OCI-LY7 (cell line): ENCODE measurements around the gene ADCK2. TPM values are rescaled to one million over a fixed set of nuclear protein-coding genes. Genes with fewer than 3 reads are reported as not detected.
"Not testable (repeated sequence)": the region's sequence is repeated elsewhere in the genome, so short reads cannot be mapped to it uniquely, and the experiment has no call there.

Experiments
- BruUV-seq: library from RNA; stranded (reverse); fragments of 400-500 nt; replicated peaks from 2 replicates; lab custom pipeline; 2021; lab: Mats Ljungman, UMichigan
- CTCF ChIA-PET: fragments of 300-600 bp; sonication (Branson Sonifier 250); formaldehyde crosslinking; loops from one replicate; lab custom pipeline; 2022; ENCODE audit warnings: antibody characterized with exemption; ENCODE audit not compliant: unreplicated experiment; lab: Charles Lee
- POLR2A ChIA-PET: fragments of 300-600 bp; sonication (Branson Sonifier 250); formaldehyde crosslinking; loops from one replicate; lab custom pipeline; 2022; ENCODE audit warnings: antibody characterized with exemption; lab: Charles Lee
- DNase-seq: peaks from one replicate; pipeline ENCODE4 v3.0.0-alpha.2; 2015; ENCODE audit warnings: low spot score
- H2AFZ ChIP-seq: fragments of 200-600 bp; sonication (generic), shearing (Covaris generic); 2 replicates; pipeline ENCODE4 v1.6.1; 2014; ENCODE audit warnings: mild to moderate bottlenecking, antibody characterized with exemption, low read length, moderate library complexity
- H3K27ac ChIP-seq: fragments of 200-600 bp; sonication (generic); 2 replicates; pipeline ENCODE4 v1.5.1; 2014; ENCODE audit warnings: mixed run types, low read depth, mild to moderate bottlenecking, moderate library complexity, low read length, inconsistent platforms; ENCODE audit not compliant: poor library complexity, severe bottlenecking
- H3K36me3 ChIP-seq: fragments of 200-600 bp; sonication (generic); 2 replicates; pipeline ENCODE4 v1.6.1; 2014; ENCODE audit warnings: mild to moderate bottlenecking, antibody characterized with exemption, low read length, moderate library complexity, mixed read lengths; ENCODE audit not compliant: insufficient read depth
- H3K4me1 ChIP-seq: fragments of 200-600 bp; sonication (generic); 2 replicates; pipeline ENCODE4 v1.5.1; 2014; ENCODE audit warnings: mild to moderate bottlenecking, low read length; ENCODE audit not compliant: insufficient read depth, poor library complexity, severe bottlenecking
- H3K4me2 ChIP-seq: fragments of 200-600 bp; sonication (generic); 2 replicates; pipeline ENCODE4 v1.6.1; 2014; ENCODE audit warnings: mild to moderate bottlenecking, low read length
- H3K4me3 ChIP-seq: fragments of 200-600 bp; sonication (generic); 2 replicates; pipeline ENCODE4 v1.5.1; 2014; ENCODE audit warnings: mild to moderate bottlenecking, low read depth, low read length; ENCODE audit not compliant: poor library complexity, severe bottlenecking
- H3K79me2 ChIP-seq: fragments of 200-600 bp; sonication (generic); 2 replicates; pipeline ENCODE4 v1.6.1; 2016; ENCODE audit warnings: low read depth, mild to moderate bottlenecking, low read length, moderate library complexity, mixed read lengths; ENCODE audit not compliant: insufficient read depth
- H3K9me2 ChIP-seq: fragments of 200-600 bp; sonication (generic); 2 replicates; pipeline ENCODE4 v1.6.1; 2016; ENCODE audit warnings: mild to moderate bottlenecking, low read length, mixed read lengths; ENCODE audit not compliant: insufficient read depth
- H3K9me3 ChIP-seq: fragments of 200-600 bp; sonication (generic); 2 replicates; pipeline ENCODE4 v1.6.1; 2014; ENCODE audit warnings: mild to moderate bottlenecking, mixed run types, low read length, mixed read lengths
- H4K20me1 ChIP-seq: fragments of 200-600 bp; sonication (generic); 2 replicates; pipeline ENCODE4 v1.6.1; 2014; ENCODE audit warnings: mild to moderate bottlenecking, antibody characterized with exemption, low read length, moderate library complexity, mixed read lengths; ENCODE audit not compliant: insufficient read depth
- EZH2phosphoT487 ChIP-seq: fragments of 200-600 bp; sonication (generic); IDR thresholded peaks from 2 replicates; pipeline ENCODE4 v1.6.1; 2018; ENCODE audit warnings: low read depth, borderline replicate concordance, mild to moderate bottlenecking, mixed run types, antibody characterized with exemption, low read length, moderate library complexity, mixed read lengths
- intact Hi-C: fragments of 100-400 bp; cut with micrococcal nuclease; formaldehyde crosslinking; loops from one replicate; pipeline ENCODE4 v1.10.0; 2022; ENCODE audit not compliant: unreplicated experiment
- total RNA-seq, 2 experiments: library from RNA; depleted of rRNA in 1 of 2; stranded (reverse); fragments of >200 nt in 1 of 2; shearing (Covaris generic) in 1 of 2; gene quantifications; 2 replicates each; pipeline ENCODE4 v1.2.3, GENCODE V29; 2014 to 2022
- TF ChIP-seq, protein P1 (sequence below): fragments of 200-600 bp; sonication (generic); conservative IDR thresholded peaks from 2 replicates; pipeline ENCODE4 v1.5.1; 2014; ENCODE audit warnings: mild to moderate bottlenecking, antibody characterized with exemption, low read length, moderate library complexity, mixed read lengths

ADCK2 gene
- total RNA-seq, 2 experiments from 2014 or later: 45.8 to 60.2 TPM

- Histone ChIP-seq H3K79me2 (no peaks in the 10 kb centered on the region), H2AFZ (no peak overlapping the region), H3K4me1 (peaks cover 4% of the 10 kb centered on the region), H3K4me2 (no peak overlapping the region), H4K20me1 (no peaks in the 10 kb centered on the region), H3K9me2 (no peaks in the 10 kb centered on the region), H3K27ac (no peak overlapping the region), H3K4me3 (no peak overlapping the region), H3K36me3 (peaks cover 6% of the 10 kb centered on the region), H3K9me3 (no peaks in the 10 kb centered on the region)
- ChIA-PET POLR2A (interaction anchor here (0.6 to 0.7 kb wide), 2 partner anchors 53 to 337 kb away, joined by 3 read pairs; no protein-coding TSS in a partner anchor), CTCF (no interaction called here)
- DNase-seq: peak; percentile 8
- TF ChIP-seq, protein P1, sequence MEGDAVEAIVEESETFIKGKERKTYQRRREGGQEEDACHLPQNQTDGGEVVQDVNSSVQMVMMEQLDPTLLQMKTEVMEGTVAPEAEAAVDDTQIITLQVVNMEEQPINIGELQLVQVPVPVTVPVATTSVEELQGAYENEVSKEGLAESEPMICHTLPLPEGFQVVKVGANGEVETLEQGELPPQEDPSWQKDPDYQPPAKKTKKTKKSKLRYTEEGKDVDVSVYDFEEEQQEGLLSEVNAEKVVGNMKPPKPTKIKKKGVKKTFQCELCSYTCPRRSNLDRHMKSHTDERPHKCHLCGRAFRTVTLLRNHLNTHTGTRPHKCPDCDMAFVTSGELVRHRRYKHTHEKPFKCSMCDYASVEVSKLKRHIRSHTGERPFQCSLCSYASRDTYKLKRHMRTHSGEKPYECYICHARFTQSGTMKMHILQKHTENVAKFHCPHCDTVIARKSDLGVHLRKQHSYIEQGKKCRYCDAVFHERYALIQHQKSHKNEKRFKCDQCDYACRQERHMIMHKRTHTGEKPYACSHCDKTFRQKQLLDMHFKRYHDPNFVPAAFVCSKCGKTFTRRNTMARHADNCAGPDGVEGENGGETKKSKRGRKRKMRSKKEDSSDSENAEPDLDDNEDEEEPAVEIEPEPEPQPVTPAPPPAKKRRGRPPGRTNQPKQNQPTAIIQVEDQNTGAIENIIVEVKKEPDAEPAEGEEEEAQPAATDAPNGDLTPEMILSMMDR: 0 out of 2 replicates have a peak, but pooled peaks have one; percentile 15
- TF ChIP-seq EZH2phosphoT487: no peak
- intact Hi-C loops: no loop called here
- no TSS peak for BruUV-seq
Observed at GRCh38 chr7:140734096-140734495, 61.4 kb downstream of the ADCK2 start.

- Histone ChIP-seq H3K27ac (no peak overlapping the region), H3K36me3 (peaks cover 9% of the 10 kb centered on the region), H2AFZ (no peak overlapping the region), H3K9me2 (no peaks in the 10 kb centered on the region), H4K20me1 (no peaks in the 10 kb centered on the region), H3K4me3 (no peak overlapping the region), H3K9me3 (no peaks in the 10 kb centered on the region), H3K4me2 (no peak overlapping the region), H3K79me2 (no peaks in the 10 kb centered on the region), H3K4me1 (peaks cover 4% of the 10 kb centered on the region)
- ChIA-PET POLR2A (interaction anchor here (0.6 to 0.7 kb wide), 2 partner anchors 52 to 338 kb away, joined by 3 read pairs; no protein-coding TSS in a partner anchor), CTCF (no interaction called here)
- intact Hi-C loops: no loop called here
- BruUV-seq: no TSS peak
- TF ChIP-seq EZH2phosphoT487: no peak
- TF ChIP-seq, protein P1: no peak
- DNase-seq: no peak
Observed at GRCh38 chr7:140734729-140735128, 62.0 kb downstream of the ADCK2 start.

DNA sequence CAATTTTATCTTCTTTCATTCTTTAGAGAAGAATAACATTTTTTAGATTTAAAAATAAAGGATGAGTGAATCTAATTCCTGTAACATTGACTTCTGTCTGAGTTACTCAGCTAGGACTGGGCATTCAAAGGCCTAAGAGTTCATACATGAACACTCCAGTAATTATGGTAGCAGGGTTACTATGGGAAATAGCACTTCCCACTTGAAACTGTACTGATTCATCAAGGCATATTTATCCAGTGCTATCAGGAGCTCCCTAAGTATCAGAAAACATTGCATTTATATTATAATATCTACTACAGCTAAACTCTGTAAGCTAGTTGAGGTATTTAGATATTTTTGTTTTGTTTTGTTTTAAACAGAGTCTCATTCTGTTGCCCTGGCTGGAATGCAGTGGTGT is 65.5 kb downstream of the ADCK2 start:
- DNase-seq: no peak
- no peak for TF ChIP-seq EZH2phosphoT487
- TF ChIP-seq, protein P1: no peak
- CTCF ChIA-PET: no interaction called here
- H2AFZ ChIP-seq: no peak overlapping the region
- peaks cover 4% of the 10 kb centered on the region for H3K4me1 ChIP-seq
- H3K4me2 ChIP-seq: no peak overlapping the region
- no peak overlapping the region for H3K27ac ChIP-seq
- no TSS peak for BruUV-seq
- intact Hi-C loops: no loop called here
- no peaks in the 10 kb centered on the region for H4K20me1 ChIP-seq
- H3K9me3 ChIP-seq: no peaks in the 10 kb centered on the region
- H3K9me2 ChIP-seq: no peaks in the 10 kb centered on the region
- no peak overlapping the region for H3K4me3 ChIP-seq
- no peaks in the 10 kb centered on the region for H3K79me2 ChIP-seq
- POLR2A ChIA-PET: interaction anchor here (1.0 to 1.3 kb wide), 2 partner anchors 10 to 12 kb away, joined by 3 to 6 read pairs; no protein-coding TSS in a partner anchor
- peaks cover 5% of the 10 kb centered on the region for H3K36me3 ChIP-seq

DNA sequence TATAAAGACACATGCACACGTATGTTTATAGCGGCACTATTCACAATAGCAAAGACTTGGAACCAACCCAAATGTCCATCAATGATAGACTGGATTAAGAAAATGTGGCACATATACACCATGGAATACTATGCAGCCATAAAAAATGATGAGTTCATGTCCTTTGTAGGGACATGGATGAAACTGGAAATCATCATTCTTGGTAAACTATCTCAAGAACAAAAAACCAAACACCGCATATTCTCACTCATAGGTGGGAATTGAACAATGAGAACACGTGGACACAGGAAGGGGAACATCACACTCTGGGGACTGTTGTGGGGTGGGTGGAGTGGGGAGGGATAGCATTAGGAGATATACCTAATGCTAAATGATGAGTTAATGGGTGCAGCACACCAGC is 70.5 kb downstream of the ADCK2 start:
- H3K4me1 ChIP-seq, H3K9me3 ChIP-seq, H3K27ac ChIP-seq, BruUV-seq, H3K4me2 ChIP-seq, H3K4me3 ChIP-seq, H3K79me2 ChIP-seq, CTCF ChIA-PET, H2AFZ ChIP-seq, H4K20me1 ChIP-seq, H3K9me2 ChIP-seq, intact Hi-C loops, DNase-seq: not testable (repeated sequence)
- H3K36me3 ChIP-seq: peaks cover 14% of the 10 kb centered on the region
- POLR2A ChIA-PET: interaction anchor here (0.5 to 1.1 kb wide), 3 partner anchors 41 to 345 kb away, joined by 3 to 5 read pairs (median 3); partner anchors contain the start of gene SLC37A3
